IMR-90 (cell line): ENCODE results near the gene STOX2. TPM values are rescaled to one million over a fixed set of nuclear protein-coding genes. Genes with fewer than 3 reads are reported as not detected.

ENCODE experiments used
- ATAC-seq: fragments of 200-7000 bp; cut with Tn5 transposase; 2 replicates; pipeline ENCODE4 v1.9.1; 2020; ENCODE audit warnings: low read depth, mild to moderate bottlenecking, moderate library complexity
- BruUV-seq: library from RNA; stranded (reverse); fragments of 400-500 nt; replicated peaks from 2 replicates; lab custom pipeline; 2021; lab: Mats Ljungman, UMichigan
- CTCF ChIA-PET: fragments of 300-600 bp; formaldehyde crosslinking; extraction: SDS; loops from one replicate; lab custom pipeline; 2021; ENCODE audit warnings: antibody characterized with exemption; lab: Yijun Ruan, JAX
- POLR2A ChIA-PET: fragments of 300-600 bp; sonication (Branson Sonifier 250); formaldehyde crosslinking; loops from one replicate; lab custom pipeline; 2022; ENCODE audit warnings: antibody characterized with exemption; ENCODE audit not compliant: unreplicated experiment; lab: Charles Lee
- DNase-seq: peaks from one replicate; pipeline ENCODE4 v3.0.0; 2013
- H2AFZ ChIP-seq: replicated peaks from 2 replicates; pipeline ENCODE3; 2013; ENCODE audit warnings: low read length, mild to moderate bottlenecking; ENCODE audit not compliant: poor library complexity
- H2AK5ac ChIP-seq: 2 replicates; pipeline ENCODE4 v1.6.1; 2013; ENCODE audit warnings: low read depth, low read length, inconsistent platforms
- H2AK9ac ChIP-seq: replicated peaks from 2 replicates; pipeline ENCODE3; 2013; ENCODE audit warnings: mild to moderate bottlenecking, low read depth, low read length, moderate library complexity; ENCODE audit not compliant: poor library complexity
- H2BK120ac ChIP-seq: 2 replicates; pipeline ENCODE4 v1.6.1; 2013; ENCODE audit warnings: low read depth, low read length, inconsistent platforms
- H2BK15ac ChIP-seq: 3 replicates; pipeline ENCODE4 v1.6.1; 2013; ENCODE audit warnings: low read depth, low read length, inconsistent platforms
- H2BK20ac ChIP-seq: 2 replicates; pipeline ENCODE4 v1.6.1; 2013; ENCODE audit warnings: low read depth, mild to moderate bottlenecking, inconsistent platforms, low read length, moderate library complexity
- H2BK5ac ChIP-seq: 2 replicates; pipeline ENCODE4 v1.6.1; 2013; ENCODE audit warnings: mild to moderate bottlenecking, low read depth, low read length, inconsistent platforms; ENCODE audit not compliant: poor library complexity, severe bottlenecking
- H3K14ac ChIP-seq: replicated peaks from 2 replicates; pipeline ENCODE4 v1.6.1; 2013; ENCODE audit warnings: low read depth, low read length, inconsistent platforms
- H3K18ac ChIP-seq: 2 replicates; pipeline ENCODE4 v1.6.1; 2013; ENCODE audit warnings: low read depth, low read length, control low read depth
- H3K23ac ChIP-seq: 2 replicates; pipeline ENCODE4 v1.6.1; 2013; ENCODE audit warnings: low read depth, low read length, inconsistent platforms
- H3K27ac ChIP-seq: 2 replicates; pipeline ENCODE4 v1.5.1; 2013; ENCODE audit warnings: mild to moderate bottlenecking, control low read depth, low read length; ENCODE audit not compliant: insufficient read depth
- H3K27me3 ChIP-seq: 2 replicates; pipeline ENCODE4 v1.6.1; 2013; ENCODE audit warnings: low read length; ENCODE audit not compliant: control insufficient read depth, insufficient read depth
- H3K36me3 ChIP-seq: 2 replicates; pipeline ENCODE4 v1.6.1; 2013; ENCODE audit warnings: low read length, mixed read lengths; ENCODE audit not compliant: control insufficient read depth, insufficient read depth
- H3K4ac ChIP-seq: 2 replicates; pipeline ENCODE4 v1.6.1; 2013; ENCODE audit warnings: low read depth, low read length, inconsistent platforms
- H3K4me1 ChIP-seq: 2 replicates; pipeline ENCODE4 v1.6.1; 2013; ENCODE audit warnings: low read length, mixed read lengths; ENCODE audit not compliant: control insufficient read depth, insufficient read depth
- H3K4me2 ChIP-seq: 2 replicates; pipeline ENCODE4 v1.6.1; 2013; ENCODE audit warnings: low read depth, mild to moderate bottlenecking, control low read depth, low read length, moderate library complexity
- H3K4me3 ChIP-seq: 2 replicates; pipeline ENCODE4 v1.5.1; 2013; ENCODE audit warnings: low read depth, mild to moderate bottlenecking, control low read depth, low read length, moderate library complexity; ENCODE audit not compliant: insufficient read depth
- H3K56ac ChIP-seq: 2 replicates; pipeline ENCODE4 v1.6.1; 2013; ENCODE audit warnings: low read length, inconsistent platforms; ENCODE audit not compliant: insufficient read depth; ENCODE audit errors: extremely low read depth
- H3K79me1 ChIP-seq, 2 experiments: 2 replicates each; pipeline ENCODE4 v1.6.1; 2013; ENCODE audit warnings: low read length in 2 of 2, inconsistent platforms in 1 of 2, low read depth in 1 of 2
- H3K9ac ChIP-seq: 2 replicates; pipeline ENCODE4 v1.6.1; 2013; ENCODE audit warnings: low read depth, low read length, control low read depth
- H3K9me1 ChIP-seq: 2 replicates; pipeline ENCODE4 v1.6.1; 2013; ENCODE audit warnings: low read length, inconsistent platforms; ENCODE audit not compliant: insufficient read depth
- H3K9me3 ChIP-seq: 2 replicates; pipeline ENCODE4 v1.6.1; 2013; ENCODE audit warnings: low read length; ENCODE audit not compliant: control insufficient read depth, insufficient read depth
- H4K20me1 ChIP-seq: 2 replicates; pipeline ENCODE4 v1.6.1; 2013; ENCODE audit warnings: low read length, inconsistent platforms; ENCODE audit not compliant: insufficient read depth
- H4K5ac ChIP-seq: 2 replicates; pipeline ENCODE4 v1.6.1; 2013; ENCODE audit warnings: mild to moderate bottlenecking, low read depth, low read length, control low read depth
- H4K8ac ChIP-seq, 2 experiments: 2 replicates each; pipeline ENCODE4 v1.6.1; 2013; ENCODE audit warnings: low read depth in 2 of 2, low read length in 2 of 2, control low read depth in 1 of 2, inconsistent platforms in 1 of 2
- H4K91ac ChIP-seq: 2 replicates; pipeline ENCODE4 v1.6.1; 2013; ENCODE audit warnings: low read depth, low read length, inconsistent platforms; ENCODE audit not compliant: insufficient read depth
- CHD1 ChIP-seq: IDR thresholded peaks from 2 replicates; pipeline ENCODE4 v1.6.1; 2012; ENCODE audit warnings: low read depth, low read length, improper control_type of control experiment
- RCOR1 ChIP-seq: IDR thresholded peaks from 2 replicates; pipeline ENCODE4 v1.6.1; 2012; ENCODE audit warnings: mild to moderate bottlenecking, low read length, improper control_type of control experiment; ENCODE audit not compliant: insufficient replicate concordance
- WGBS, 2 experiments: methylation state at CpG; one replicate each; pipeline versions ENCODE4 v1.1.5 to v1.1.7; 2013; ENCODE audit warnings: missing lambda C conversion rate in 2 of 2; ENCODE audit not compliant: insufficient read length in 1 of 2; ENCODE audit errors: extremely low coverage in 2 of 2; 5-methylcytosine and 5-hydroxymethylcytosine counted together
- dilution Hi-C: fragments of 300-500 bp; cut with HindIII; formaldehyde crosslinking; loops from one replicate; pipeline ENCODE4 v1.14.3; 2018; ENCODE audit warnings: low sequenced_read_pairs; ENCODE audit not compliant: unreplicated experiment
- in situ Hi-C: fragments of 300-500 bp; cut with MboI; formaldehyde crosslinking; loops from 3 replicates; pipeline ENCODE4 v1.14.3; 2019; ENCODE audit warnings: low sequenced_read_pairs, inconsistent platforms, mixed read lengths
- intact Hi-C: fragments of 100-400 bp; cut with micrococcal nuclease; formaldehyde crosslinking; loops from 2 replicates; pipeline ENCODE4 v1.10.0; 2022
- polyA plus RNA-seq, 3 experiments: library from polyadenylated mRNA; depleted of rRNA; stranded (reverse); fragments of >200 nt; gene quantifications; 2 replicates each; pipeline ENCODE4 v1.2.3, GENCODE V29; 2012; ENCODE audit warnings: low replicate concordance in 1 of 3
- total RNA-seq: library from RNA; depleted of rRNA; stranded (reverse); fragments of >200 nt; gene quantifications from 2 replicates; pipeline ENCODE4 v1.2.3, GENCODE V29; 2012
- TF ChIP-seq, protein P1 (sequence below): fragments of 150-350 bp; IDR thresholded peaks from 2 replicates; pipeline ENCODE4 v1.6.1; 2016; ENCODE audit warnings: low read depth, mild to moderate bottlenecking, low read length, moderate library complexity, borderline replicate concordance

STOX2 gene
- total and polyA plus RNA-seq, 2 of the 4 experiments (the other 2 are of a cell fraction), result 1.1 to 5.4 TPM

DNA sequence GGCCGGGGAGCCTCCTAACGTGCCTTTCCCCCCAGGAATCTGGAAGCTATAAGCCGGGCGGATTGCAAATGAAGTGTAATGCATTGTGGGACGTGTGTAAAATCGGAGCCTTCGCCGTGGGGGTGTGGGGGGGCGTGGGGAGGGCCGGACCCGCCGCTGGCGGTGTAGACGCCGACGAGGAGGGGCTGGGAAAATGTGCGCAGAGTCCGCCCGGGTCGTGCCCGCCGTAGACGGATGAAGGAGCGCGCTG is 1.3 kb downstream of the STOX2 start:
- Histone ChIP-seq H2BK20ac (no peak overlapping the region), H3K9me1 (no peaks in the 10 kb centered on the region), H4K5ac (no peak overlapping the region), H3K36me3 (peaks cover 2% of the 10 kb centered on the region; the same call in 1 of the 2 replicates), H4K91ac (no peak overlapping the region), H3K27me3 (peaks cover 16% of the 10 kb centered on the region), H4K8ac (no peak overlapping the region), H2BK15ac (no peak overlapping the region), H2BK120ac (no peak overlapping the region), H4K20me1 (no peaks in the 10 kb centered on the region), H2AK5ac (no peak overlapping the region), H3K4me1 (no peaks in the 10 kb centered on the region), H3K4ac (no peak overlapping the region), H3K18ac (no peak overlapping the region; the same call in 1 of the 2 replicates), H3K79me1 (no peaks in the 10 kb centered on the region), H3K4me2 (peak overlapping the region; percentile 54; the same call in 1 of the 2 replicates), H3K56ac (no peak overlapping the region), H3K27ac (peak overlapping the region; percentile 19), H2AK9ac (no peak overlapping the region), H2BK5ac (no peak overlapping the region), H2AFZ (peak overlapping the region; percentile 79), H3K9me3 (no peaks in the 10 kb centered on the region), H3K23ac (no peak overlapping the region), H3K9ac (peak overlapping the region; percentile 25; the same call in 1 of the 2 replicates), H3K14ac (no peak overlapping the region), H3K4me3 (peak overlapping the region; percentile 60)
- DNase-seq, result no peak
- intact Hi-C loops, result loop anchor here (5.0 kb wide), 3 partner anchors 81 to 261 kb away; no protein-coding TSS in a partner anchor
- POLR2A ChIA-PET, result interaction anchor here (0.6 kb wide), 1 partner anchor 16 kb away, joined by 4 read pairs; no protein-coding TSS in a partner anchor
- in situ Hi-C loops, result no loop called here
- peak; percentile 5; the same call in 1 of the 2 replicates for ATAC-seq
- 3% methylated on average over 8 of the region's 25 CpGs; no CpG with 5 or more reads in 1 of the 2 experiments for WGBS, 2 experiments
- dilution Hi-C loops, result no loop called here
- TF ChIP-seq CHD1 (no peak), RCOR1 (no peak)
- TF ChIP-seq, protein P1, sequence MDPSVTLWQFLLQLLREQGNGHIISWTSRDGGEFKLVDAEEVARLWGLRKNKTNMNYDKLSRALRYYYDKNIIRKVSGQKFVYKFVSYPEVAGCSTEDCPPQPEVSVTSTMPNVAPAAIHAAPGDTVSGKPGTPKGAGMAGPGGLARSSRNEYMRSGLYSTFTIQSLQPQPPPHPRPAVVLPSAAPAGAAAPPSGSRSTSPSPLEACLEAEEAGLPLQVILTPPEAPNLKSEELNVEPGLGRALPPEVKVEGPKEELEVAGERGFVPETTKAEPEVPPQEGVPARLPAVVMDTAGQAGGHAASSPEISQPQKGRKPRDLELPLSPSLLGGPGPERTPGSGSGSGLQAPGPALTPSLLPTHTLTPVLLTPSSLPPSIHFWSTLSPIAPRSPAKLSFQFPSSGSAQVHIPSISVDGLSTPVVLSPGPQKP, result no peak
- CTCF ChIA-PET, result interaction anchor here (0.5 kb wide), 1 partner anchor 203 kb away, joined by 6 read pairs; no protein-coding TSS in a partner anchor
- no TSS peak for BruUV-seq
